GM18951 (cell line): ENCODE results near the gene DCLK1.
"Not testable (repeated sequence)": the region's sequence is repeated elsewhere in the genome, so short reads cannot be mapped to it uniquely, and the experiment has no call there.

ENCODE experiments used
- POLR2A ChIP-seq: IDR thresholded peaks from 4 replicates; pipeline ENCODE4 v1.6.1; 2011; ENCODE audit warnings: mild to moderate bottlenecking; ENCODE audit not compliant: insufficient read length, insufficient read depth; ENCODE audit errors: extremely low read depth
- in situ Hi-C: fragments of 300-500 bp; cut with MboI; formaldehyde crosslinking; loops from one replicate; pipeline ENCODE4 v1.12.0; 2022; ENCODE audit warnings: low sequenced_read_pairs, mixed read lengths, inconsistent platforms; ENCODE audit not compliant: unreplicated experiment

The DCLK1 gene

DNA sequence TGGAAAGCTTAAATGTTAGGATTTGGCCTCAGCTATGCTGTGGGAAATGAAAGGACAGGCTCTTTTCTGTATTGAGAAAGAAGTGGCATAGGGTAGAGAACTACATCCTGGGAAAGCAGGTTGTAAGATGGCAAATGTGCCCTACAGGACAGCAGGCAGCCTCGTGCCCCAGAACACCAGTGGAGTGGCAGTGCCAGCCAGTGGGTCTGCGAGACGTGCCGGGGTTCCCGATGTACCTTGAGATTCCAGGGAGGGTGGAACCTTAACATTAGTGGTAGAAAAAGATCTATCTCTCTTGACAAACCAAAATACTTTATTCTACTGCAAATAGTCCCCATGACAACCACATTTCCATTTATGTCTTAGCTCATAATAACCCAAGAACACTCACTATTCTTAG lies 42.7 kb downstream of the DCLK1 start:
- TF ChIP-seq POLR2A: no peak
- in situ Hi-C loops: no loop called here

DNA sequence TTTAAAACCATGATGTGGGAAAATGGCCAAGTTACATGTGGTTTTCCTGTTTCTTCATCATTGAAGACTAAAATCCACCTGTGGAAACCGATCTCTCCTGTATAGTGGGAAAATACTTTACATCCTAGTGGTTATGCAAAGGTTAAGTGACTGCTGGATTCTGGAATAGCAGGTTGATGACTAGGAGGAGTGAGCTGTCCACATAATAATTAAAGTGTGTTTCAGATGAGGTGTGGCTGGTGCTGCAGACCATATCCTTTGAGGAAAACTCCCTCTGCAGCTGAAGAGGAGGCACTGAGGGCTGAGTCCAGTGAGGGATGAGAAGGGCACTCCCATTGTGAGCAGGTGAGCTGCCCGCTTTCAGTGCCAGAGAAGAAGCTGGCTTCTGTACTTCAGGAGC lies 43.2 kb downstream of the DCLK1 start:
- in situ Hi-C loops: no loop called here
- TF ChIP-seq POLR2A: no peak

DNA sequence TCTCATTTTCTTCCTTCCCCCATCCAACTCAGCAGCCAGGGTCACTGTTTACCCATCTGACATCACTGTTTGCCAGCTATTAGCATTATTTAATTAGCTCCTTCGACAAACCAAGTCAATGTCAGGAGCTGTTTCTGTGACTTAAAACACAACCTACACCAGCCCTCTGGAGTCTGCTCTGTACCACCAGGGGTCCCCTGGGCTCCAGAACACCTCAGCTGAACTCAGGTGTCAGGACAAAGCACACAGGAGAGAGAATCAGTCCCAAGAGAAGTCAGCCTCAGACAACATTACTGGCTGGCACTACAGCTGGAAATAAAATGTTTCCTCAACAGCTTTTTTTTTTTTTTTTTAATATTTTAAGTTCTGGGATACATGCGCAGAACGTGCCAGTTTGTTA lies 45.1 kb downstream of the DCLK1 start:
- in situ Hi-C loops: no loop called here
- TF ChIP-seq POLR2A: no peak

DNA sequence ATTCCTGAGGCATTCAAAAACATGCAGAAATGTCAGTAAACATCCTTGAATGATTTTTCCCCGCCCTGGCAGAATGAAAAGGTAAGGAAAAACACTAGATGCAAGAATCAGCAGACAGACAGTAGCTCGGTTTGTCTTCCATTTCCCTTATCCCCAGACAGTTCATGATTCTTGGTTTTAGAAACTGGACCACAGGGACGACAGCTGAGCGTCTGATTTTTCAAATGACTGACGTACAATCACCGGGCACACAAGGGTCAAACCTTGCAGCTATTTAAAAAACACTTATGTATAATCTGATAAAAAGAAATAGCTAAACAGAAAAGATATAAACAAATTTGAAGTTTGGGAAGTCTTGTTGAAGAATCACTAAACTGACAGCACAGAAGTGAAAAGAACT lies 47.1 kb downstream of the DCLK1 start:
- in situ Hi-C loops: no loop called here
- no peak for TF ChIP-seq POLR2A

DNA sequence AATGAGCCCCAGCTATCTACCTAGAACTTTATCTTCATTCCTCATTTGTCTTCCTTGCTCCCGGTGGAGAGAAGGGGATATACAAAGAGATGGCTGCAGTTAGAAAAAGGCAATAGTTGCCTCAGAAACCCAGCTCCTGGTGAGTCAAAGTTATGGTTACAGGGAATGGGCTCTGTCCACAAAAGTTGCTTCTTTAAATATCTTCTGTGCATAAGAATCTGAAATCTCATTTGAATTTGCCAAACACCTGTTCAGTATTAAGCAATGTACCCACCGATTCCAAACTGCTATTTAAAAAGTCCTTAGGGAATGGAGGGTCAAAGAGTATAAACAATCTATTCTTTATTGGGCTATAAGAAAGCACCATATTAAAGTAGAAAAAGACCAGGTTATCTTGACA lies 48.4 kb downstream of the DCLK1 start:
- TF ChIP-seq POLR2A: no peak
- in situ Hi-C loops: no loop called here

DNA sequence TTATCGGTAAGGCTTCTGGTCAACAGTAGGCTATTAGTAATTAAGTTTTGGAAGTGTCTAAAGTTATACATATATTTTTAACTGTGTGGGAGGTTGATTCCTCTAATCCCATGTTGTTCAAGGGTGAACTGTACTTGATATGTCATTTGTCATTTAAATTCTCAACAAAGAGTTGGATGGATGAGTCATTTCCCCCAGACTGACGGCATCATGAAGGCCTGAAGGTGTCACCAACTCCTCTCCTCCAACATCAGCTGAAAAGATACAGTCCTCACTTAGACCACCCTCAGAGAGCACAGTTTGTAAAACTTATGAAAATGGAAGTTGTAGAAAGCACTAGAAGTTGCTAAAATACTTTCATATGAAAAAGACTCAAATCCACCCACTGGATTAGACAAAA lies 48.8 kb downstream of the DCLK1 start:
- TF ChIP-seq POLR2A: no peak
- in situ Hi-C loops: no loop called here

DNA sequence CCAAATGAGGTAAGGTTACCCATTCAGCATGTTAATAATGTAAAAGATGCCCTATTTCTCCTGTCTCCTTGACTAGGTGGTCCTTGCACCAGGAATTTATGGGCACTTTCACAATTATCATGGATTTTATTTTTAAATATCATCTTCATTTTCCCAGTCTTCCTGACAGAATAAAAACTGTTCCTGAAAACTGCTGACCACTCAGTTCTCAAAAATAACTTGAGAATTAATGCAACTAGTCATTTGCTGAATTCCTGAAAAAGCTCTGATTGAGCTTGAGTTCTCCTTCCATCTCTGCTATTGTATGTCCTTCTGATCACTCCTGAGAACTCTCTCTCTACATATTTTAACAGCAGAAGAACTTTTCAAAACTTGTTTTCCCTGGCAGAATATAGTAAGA lies 55.0 kb downstream of the DCLK1 start:
- TF ChIP-seq POLR2A: no peak
- in situ Hi-C loops: no loop called here

DNA sequence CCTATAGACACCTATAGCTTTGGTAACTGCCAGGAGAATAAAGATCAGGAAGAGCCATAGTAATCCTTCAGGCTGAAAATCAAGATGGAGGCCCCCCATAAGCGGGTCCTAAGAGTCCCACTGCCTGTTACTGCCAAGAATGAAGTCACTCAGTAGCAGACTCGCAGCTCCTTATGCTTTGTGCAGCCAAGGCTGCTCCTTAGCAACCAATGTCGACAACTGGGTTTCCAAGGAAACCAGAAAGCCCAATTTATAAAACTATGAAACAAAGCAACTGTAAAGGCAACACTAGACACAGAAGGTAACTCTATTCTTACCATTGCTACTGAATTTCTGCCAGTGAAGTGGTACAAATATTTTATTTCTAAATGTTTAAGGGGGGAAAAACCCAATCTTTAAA lies 56.5 kb downstream of the DCLK1 start:
- no peak for TF ChIP-seq POLR2A
- in situ Hi-C loops: no loop called here

DNA sequence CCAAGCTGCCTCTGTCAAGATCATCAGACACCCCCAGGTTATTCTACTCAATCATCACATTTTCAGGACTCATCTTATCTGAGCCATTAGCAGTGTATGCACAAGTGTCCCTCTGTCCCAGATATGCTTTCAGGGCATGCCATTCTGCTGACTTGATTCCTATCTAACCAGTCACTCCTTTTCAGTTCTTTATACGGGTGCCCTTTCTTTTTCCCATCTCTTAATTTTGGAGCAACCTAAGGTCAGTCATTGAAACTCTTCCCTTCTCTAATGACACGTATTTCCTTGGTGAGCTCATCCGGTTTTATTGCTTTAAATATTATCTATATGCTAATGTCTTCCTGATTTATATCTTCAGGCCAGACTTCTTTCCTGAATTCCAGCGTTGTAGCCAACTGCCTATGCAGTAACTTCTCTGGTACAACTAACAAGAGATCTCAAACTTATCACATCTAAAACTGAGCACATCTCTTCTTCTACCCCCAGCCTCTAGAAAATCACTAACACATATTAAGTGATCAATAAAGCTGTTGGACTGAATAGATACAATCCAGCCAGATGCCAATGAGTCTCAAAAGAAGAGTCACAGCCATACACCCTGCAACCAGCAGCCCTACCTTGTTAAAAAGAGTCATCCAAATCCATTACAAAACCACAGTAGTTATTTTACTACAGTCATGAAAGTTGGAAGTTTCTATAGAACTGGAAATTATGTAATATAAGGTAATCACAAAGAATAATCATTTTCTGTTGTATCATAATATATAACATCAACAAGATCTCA lies 58.8 kb downstream of the DCLK1 start:
- in situ Hi-C loops: no loop called here
- no peak for TF ChIP-seq POLR2A

DNA sequence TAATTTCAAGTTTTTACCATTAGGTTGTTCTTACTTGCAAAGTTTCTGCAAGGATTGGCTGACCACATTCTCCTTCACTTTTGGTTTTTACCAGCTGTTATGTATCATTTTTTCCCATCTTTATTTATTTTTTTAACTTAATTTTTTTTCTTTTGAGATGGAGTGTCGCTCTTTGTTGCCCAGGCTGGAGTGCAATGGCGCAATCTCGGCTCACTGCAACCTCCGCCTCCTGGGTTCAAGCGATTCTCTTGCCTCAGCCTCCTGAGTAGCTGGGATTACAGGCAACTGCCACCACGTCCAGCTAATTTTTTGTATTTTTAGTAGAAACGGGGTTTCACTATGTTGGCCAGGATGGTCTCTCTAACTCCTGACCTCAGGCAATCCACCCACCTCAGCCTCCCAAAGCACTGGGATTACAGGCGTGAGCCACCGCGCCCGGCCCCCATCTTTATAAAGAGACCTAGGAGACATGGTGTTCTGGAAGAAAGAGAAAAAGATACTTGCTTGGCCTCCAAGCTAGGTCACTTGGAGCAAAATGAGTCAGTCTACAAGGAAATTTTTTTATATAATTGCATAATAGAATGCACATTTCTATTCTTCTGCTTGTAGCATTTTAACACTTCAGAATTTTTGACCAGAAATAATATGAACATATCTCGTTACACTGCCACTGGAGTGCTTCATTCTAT lies 60.5 kb downstream of the DCLK1 start:
- in situ Hi-C loops: not testable (repeated sequence)

DNA sequence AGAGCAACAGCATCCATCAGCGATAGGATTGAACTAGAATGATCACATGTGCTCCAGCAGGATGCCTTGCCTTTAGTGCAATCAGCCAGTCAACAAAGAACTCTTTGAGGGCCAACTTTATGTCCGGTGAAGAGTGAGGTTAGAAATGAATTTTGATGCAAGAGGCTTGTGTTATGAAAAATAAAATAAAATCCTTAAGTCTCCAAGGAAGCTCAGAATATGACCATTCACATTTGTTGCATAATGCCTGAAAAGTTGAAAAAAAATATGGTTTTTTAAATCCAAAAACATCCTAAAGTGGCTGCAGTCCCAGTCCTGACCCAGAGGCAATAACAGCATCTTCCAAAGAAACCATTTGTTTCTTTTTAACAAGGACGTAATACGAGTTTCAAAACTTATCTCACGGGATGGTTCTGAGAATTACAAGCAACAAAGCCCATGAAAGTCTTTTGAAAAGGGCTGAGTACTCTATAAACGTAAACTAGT lies 61.3 kb downstream of the DCLK1 start:
- in situ Hi-C loops: no loop called here
- TF ChIP-seq POLR2A: no peak

DNA sequence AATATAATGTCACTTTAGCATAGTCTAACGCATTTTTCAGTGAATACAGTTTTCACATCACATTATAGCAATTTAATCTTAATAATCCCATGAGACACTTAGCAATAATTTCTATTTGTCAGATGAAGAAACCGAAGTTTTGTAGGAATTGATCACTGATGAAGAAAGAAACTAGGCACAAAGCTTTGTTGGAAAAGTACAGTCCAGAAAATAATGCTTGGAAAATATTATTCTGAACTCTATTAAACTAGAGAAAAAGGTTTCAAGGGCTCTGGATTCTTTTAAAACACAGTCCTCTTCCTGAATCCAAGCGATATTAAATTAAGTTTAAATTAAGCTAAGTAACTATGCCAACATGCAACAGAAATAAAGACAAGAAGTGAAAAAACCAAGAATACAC lies 62.2 kb downstream of the DCLK1 start:
- TF ChIP-seq POLR2A: no peak
- in situ Hi-C loops: no loop called here

DNA sequence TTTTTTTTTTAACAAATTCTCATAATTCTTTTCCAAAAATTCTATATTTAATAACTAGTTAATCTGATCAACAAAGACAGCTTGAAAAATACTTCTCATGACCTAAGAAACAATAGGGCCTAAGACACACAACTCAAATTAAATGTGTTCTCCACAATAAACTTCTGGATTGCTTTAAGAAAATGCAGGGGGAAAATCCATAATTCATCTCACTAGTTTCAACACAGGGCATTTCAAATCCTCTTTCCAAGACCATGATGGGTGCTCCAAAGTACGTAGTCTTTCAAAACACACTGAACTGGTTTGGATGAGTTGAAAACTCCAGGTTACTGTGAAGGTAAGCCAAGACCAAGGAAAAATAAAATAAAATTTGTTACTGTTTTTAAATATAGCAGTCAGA lies 62.6 kb downstream of the DCLK1 start:
- in situ Hi-C loops: no loop called here
- no peak for TF ChIP-seq POLR2A

DNA sequence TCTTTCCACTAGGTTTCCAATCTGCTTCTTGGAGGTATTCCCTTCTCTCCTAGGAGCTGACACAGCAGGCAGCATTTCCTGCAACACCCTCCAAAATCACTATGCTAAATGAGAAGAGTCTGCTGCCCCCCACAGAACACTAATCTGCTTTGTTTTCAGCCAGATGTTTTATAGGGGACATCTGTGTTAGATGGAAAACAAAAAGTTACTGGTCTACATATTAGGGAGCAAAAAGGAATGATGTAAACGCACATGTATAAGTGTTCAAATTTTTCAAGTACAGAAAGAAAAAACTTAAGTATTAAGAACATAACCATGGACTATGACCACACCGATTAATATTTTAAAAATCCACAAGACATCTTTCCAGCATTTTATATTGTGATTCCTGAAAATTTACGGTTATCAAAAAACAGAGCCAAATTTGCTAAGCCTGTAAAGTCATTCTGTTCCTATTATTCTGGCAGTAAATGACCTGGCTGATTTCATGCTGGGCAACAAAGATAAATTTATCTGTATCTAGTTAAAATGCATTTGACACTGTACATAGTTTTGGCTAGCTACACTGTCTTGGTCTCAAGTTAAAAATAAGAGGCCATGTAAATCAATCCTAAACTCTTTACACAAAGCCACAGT lies 63.3 kb downstream of the DCLK1 start:
- in situ Hi-C loops: no loop called here

More for the DNA sequence above, 63.3 kb downstream of the DCLK1 start:
- TF ChIP-seq POLR2A: no peak
